Muscle of back (tissue), 13 donors: ENCODE measurements around the gene MEF2B. TPM values are rescaled to one million over a fixed set of nuclear protein-coding genes. Genes with fewer than 3 reads are reported as not detected.

Source experiments
- DNase-seq, 3 donors: peaks; one replicate each; pipeline versions ENCODE4 v3.0.0 to v3.0.0-alpha.2; 2013
- long read RNA-seq, 9 donors: transcript quantifications; one replicate each; lab custom pipeline, GENCODE V29; 2026
- polyA plus RNA-seq, 10 donors: library from polyadenylated mRNA; unstranded; fragments of 120-200 nt; gene quantifications; one replicate each; pipeline ENCODE4 v1.2.1, GENCODE V29; 2013; ENCODE audit not compliant: insufficient read length in 10 of 10

MEF2B gene
- 1 to 10 TPM in 7 of 10 donors, under 1 TPM in 3; 0.71 to 2.3 (median 1.2) TPM for polyA plus RNA-seq
- long read RNA-seq, donor 1, result 0 reads
- long read RNA-seq, donor 2, result 0 reads
- long read RNA-seq, donor 3, result 0 reads
- long read RNA-seq, donor 4, result 0 reads
- long read RNA-seq, donor 5, partial matches to known transcripts, result 0 of 1 reads
- long read RNA-seq, donor 5, other reads (novel, unspliced or antisense), result 0 of 1 reads
- long read RNA-seq, donor 6, result 0 reads
- long read RNA-seq, donor 7, result 0 reads
- long read RNA-seq, donor 8, result 0 reads
- long read RNA-seq, donor 9, result 0 reads

GRCh38 chr19:19170053-19170872 is at the start of gene MEF2B:
Gene MEF2B (minus strand): TSS chr19:19170263. CDS start chr19:19150735, 19,528 bp downstream.
- DNase-seq, result peak; percentile 45 to 72 (median 61)

GRCh38 chr19:19218911-19219310 is 48.8 kb upstream of the MEF2B start:
- no peak for DNase-seq

- no peak for DNase-seq
Measured at GRCh38 chr19:19217099-19217498, 47.0 kb upstream of the MEF2B start.

- no peak for DNase-seq
Measured at GRCh38 chr19:19215792-19216191, 45.7 kb upstream of the MEF2B start.

GRCh38 chr19:19214892-19215291 is 44.8 kb upstream of the MEF2B start:
- DNase-seq, result peak in 2 of 3 donors; percentile 66 to 75

- DNase-seq, result no peak
Measured at GRCh38 chr19:19214159-19214490, 44.1 kb upstream of the MEF2B start.

- no peak for DNase-seq
Measured at GRCh38 chr19:19213426-19214158, 43.5 kb upstream of the MEF2B start.

GRCh38 chr19:19212916-19213315 is 42.9 kb upstream of the MEF2B start:
- no peak for DNase-seq

- DNase-seq, result no peak
Measured at GRCh38 chr19:19211499-19212420, 41.7 kb upstream of the MEF2B start, which contains the start of gene NCAN. Gene NCAN (plus strand): TSS chr19:19211958. CDS start chr19:19216954, 4,996 bp downstream.

- DNase-seq, result no peak
Measured at GRCh38 chr19:19209372-19209771, 39.3 kb upstream of the MEF2B start.

- DNase-seq, result no peak
Measured at GRCh38 chr19:19207637-19208572, 37.8 kb upstream of the MEF2B start.

GRCh38 chr19:19206938-19207337 is 36.9 kb upstream of the MEF2B start:
- no peak for DNase-seq

GRCh38 chr19:19205416-19206410 is 35.6 kb upstream of the MEF2B start:
- no peak for DNase-seq

GRCh38 chr19:19204181-19204580 is 34.1 kb upstream of the MEF2B start:
- DNase-seq, result no peak

GRCh38 chr19:19203012-19203856 is 33.2 kb upstream of the MEF2B start, which contains the start of gene NR2C2AP:
Gene NR2C2AP (minus strand): TSS chr19:19203414. CDS start chr19:19203060, 354 bp downstream.
- DNase-seq, result peak; percentile 86 to 95 (median 94)

GRCh38 chr19:19202707-19203011 is 32.6 kb upstream of the MEF2B start:
- no peak for DNase-seq

- DNase-seq, result no peak
Measured at GRCh38 chr19:19201697-19202630, 31.9 kb upstream of the MEF2B start.
